ENCODE results near the gene RD3L.

DNA sequence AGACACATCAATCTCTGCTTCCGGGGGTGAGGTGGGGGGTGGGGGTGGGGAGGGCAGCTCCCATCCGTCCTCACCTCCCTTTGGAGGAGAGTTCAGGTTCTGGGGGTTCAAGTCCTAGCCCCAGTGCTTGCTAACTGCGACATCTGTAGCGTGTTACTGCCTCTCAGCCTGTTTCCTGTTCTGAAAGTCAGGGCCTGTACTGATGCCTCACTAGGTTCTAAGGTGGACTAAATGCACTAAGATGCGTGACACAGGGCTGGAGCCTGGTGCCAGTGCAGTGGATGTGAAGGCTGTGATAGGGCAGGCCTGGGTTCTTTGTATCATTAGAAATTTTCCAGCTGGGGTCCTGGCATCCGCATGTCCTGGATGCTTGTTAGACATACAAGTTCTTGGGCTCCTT is 31.3 kb downstream of the RD3L start:
- TF ChIP-seq, protein P1, sequence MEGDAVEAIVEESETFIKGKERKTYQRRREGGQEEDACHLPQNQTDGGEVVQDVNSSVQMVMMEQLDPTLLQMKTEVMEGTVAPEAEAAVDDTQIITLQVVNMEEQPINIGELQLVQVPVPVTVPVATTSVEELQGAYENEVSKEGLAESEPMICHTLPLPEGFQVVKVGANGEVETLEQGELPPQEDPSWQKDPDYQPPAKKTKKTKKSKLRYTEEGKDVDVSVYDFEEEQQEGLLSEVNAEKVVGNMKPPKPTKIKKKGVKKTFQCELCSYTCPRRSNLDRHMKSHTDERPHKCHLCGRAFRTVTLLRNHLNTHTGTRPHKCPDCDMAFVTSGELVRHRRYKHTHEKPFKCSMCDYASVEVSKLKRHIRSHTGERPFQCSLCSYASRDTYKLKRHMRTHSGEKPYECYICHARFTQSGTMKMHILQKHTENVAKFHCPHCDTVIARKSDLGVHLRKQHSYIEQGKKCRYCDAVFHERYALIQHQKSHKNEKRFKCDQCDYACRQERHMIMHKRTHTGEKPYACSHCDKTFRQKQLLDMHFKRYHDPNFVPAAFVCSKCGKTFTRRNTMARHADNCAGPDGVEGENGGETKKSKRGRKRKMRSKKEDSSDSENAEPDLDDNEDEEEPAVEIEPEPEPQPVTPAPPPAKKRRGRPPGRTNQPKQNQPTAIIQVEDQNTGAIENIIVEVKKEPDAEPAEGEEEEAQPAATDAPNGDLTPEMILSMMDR (conservative IDR thresholded peaks at IDR 0.05; ENCODE audit: low read depth, low read length): no peak
- no peak for TF ChIP-seq EZH2 (IDR thresholded peaks at IDR 0.05; ENCODE audit: low read length, unreplicated experiment)
